SK-N-SH (cell line): ENCODE measurements around the gene GDPD3.

ENCODE experiments used
- CTCF ChIP-seq: fragments of 200-600 bp; sonication (generic); IDR thresholded peaks from 2 replicates; pipeline ENCODE4 v1.6.1; 2017; ENCODE audit warnings: antibody characterized with exemption, mild to moderate bottlenecking, moderate library complexity
- PBX3 ChIP-seq: IDR thresholded peaks from 2 replicates; pipeline ENCODE4; 2012
- RXRA ChIP-seq: IDR thresholded peaks from 2 replicates; pipeline ENCODE4 v1.4.0; 2012; ENCODE audit warnings: low read depth, mild to moderate bottlenecking, borderline replicate concordance

GRCh38 chr16:30120340-30121105 lies 7.2 kb upstream of the GDPD3 start:
- no peak for TF ChIP-seq CTCF
- TF ChIP-seq RXRA: no peak
- no peak for TF ChIP-seq PBX3
